IMR-90 (cell line): ENCODE results near the gene TMEM54. TPM values are rescaled to one million over a fixed set of nuclear protein-coding genes. Genes with fewer than 3 reads are reported as not detected.

ENCODE experiments used
- ATAC-seq: fragments of 200-7000 bp; cut with Tn5 transposase; 2 replicates; pipeline ENCODE4 v1.9.1; 2020; ENCODE audit warnings: low read depth, mild to moderate bottlenecking, moderate library complexity
- BruUV-seq: library from RNA; stranded (reverse); fragments of 400-500 nt; replicated peaks from 2 replicates; lab custom pipeline; 2021; lab: Mats Ljungman, UMichigan
- CTCF ChIA-PET: fragments of 300-600 bp; formaldehyde crosslinking; extraction: SDS; loops from one replicate; lab custom pipeline; 2021; ENCODE audit warnings: antibody characterized with exemption; lab: Yijun Ruan, JAX
- POLR2A ChIA-PET: fragments of 300-600 bp; sonication (Branson Sonifier 250); formaldehyde crosslinking; loops from one replicate; lab custom pipeline; 2022; ENCODE audit warnings: antibody characterized with exemption; ENCODE audit not compliant: unreplicated experiment; lab: Charles Lee
- DNase-seq: peaks from one replicate; pipeline ENCODE4 v3.0.0; 2013
- H2AFZ ChIP-seq: replicated peaks from 2 replicates; pipeline ENCODE3; 2013; ENCODE audit warnings: low read length, mild to moderate bottlenecking; ENCODE audit not compliant: poor library complexity
- H2AK5ac ChIP-seq: 2 replicates; pipeline ENCODE4 v1.6.1; 2013; ENCODE audit warnings: low read depth, low read length, inconsistent platforms
- H2AK9ac ChIP-seq: replicated peaks from 2 replicates; pipeline ENCODE3; 2013; ENCODE audit warnings: mild to moderate bottlenecking, low read depth, low read length, moderate library complexity; ENCODE audit not compliant: poor library complexity
- H2BK120ac ChIP-seq: 2 replicates; pipeline ENCODE4 v1.6.1; 2013; ENCODE audit warnings: low read depth, low read length, inconsistent platforms
- H2BK15ac ChIP-seq: 3 replicates; pipeline ENCODE4 v1.6.1; 2013; ENCODE audit warnings: low read depth, low read length, inconsistent platforms
- H2BK20ac ChIP-seq: 2 replicates; pipeline ENCODE4 v1.6.1; 2013; ENCODE audit warnings: low read depth, mild to moderate bottlenecking, inconsistent platforms, low read length, moderate library complexity
- H2BK5ac ChIP-seq: 2 replicates; pipeline ENCODE4 v1.6.1; 2013; ENCODE audit warnings: mild to moderate bottlenecking, low read depth, low read length, inconsistent platforms; ENCODE audit not compliant: poor library complexity, severe bottlenecking
- H3K14ac ChIP-seq: replicated peaks from 2 replicates; pipeline ENCODE4 v1.6.1; 2013; ENCODE audit warnings: low read depth, low read length, inconsistent platforms
- H3K18ac ChIP-seq: 2 replicates; pipeline ENCODE4 v1.6.1; 2013; ENCODE audit warnings: low read depth, low read length, control low read depth
- H3K23ac ChIP-seq: 2 replicates; pipeline ENCODE4 v1.6.1; 2013; ENCODE audit warnings: low read depth, low read length, inconsistent platforms
- H3K27ac ChIP-seq: 2 replicates; pipeline ENCODE4 v1.5.1; 2013; ENCODE audit warnings: mild to moderate bottlenecking, control low read depth, low read length; ENCODE audit not compliant: insufficient read depth
- H3K27me3 ChIP-seq: 2 replicates; pipeline ENCODE4 v1.6.1; 2013; ENCODE audit warnings: low read length; ENCODE audit not compliant: control insufficient read depth, insufficient read depth
- H3K36me3 ChIP-seq: 2 replicates; pipeline ENCODE4 v1.6.1; 2013; ENCODE audit warnings: low read length, mixed read lengths; ENCODE audit not compliant: control insufficient read depth, insufficient read depth
- H3K4ac ChIP-seq: 2 replicates; pipeline ENCODE4 v1.6.1; 2013; ENCODE audit warnings: low read depth, low read length, inconsistent platforms
- H3K4me1 ChIP-seq: 2 replicates; pipeline ENCODE4 v1.6.1; 2013; ENCODE audit warnings: low read length, mixed read lengths; ENCODE audit not compliant: control insufficient read depth, insufficient read depth
- H3K4me2 ChIP-seq: 2 replicates; pipeline ENCODE4 v1.6.1; 2013; ENCODE audit warnings: low read depth, mild to moderate bottlenecking, control low read depth, low read length, moderate library complexity
- H3K4me3 ChIP-seq: 2 replicates; pipeline ENCODE4 v1.5.1; 2013; ENCODE audit warnings: low read depth, mild to moderate bottlenecking, control low read depth, low read length, moderate library complexity; ENCODE audit not compliant: insufficient read depth
- H3K56ac ChIP-seq: 2 replicates; pipeline ENCODE4 v1.6.1; 2013; ENCODE audit warnings: low read length, inconsistent platforms; ENCODE audit not compliant: insufficient read depth; ENCODE audit errors: extremely low read depth
- H3K79me1 ChIP-seq, 2 experiments: 2 replicates each; pipeline ENCODE4 v1.6.1; 2013; ENCODE audit warnings: low read length in 2 of 2, inconsistent platforms in 1 of 2, low read depth in 1 of 2
- H3K9ac ChIP-seq: 2 replicates; pipeline ENCODE4 v1.6.1; 2013; ENCODE audit warnings: low read depth, low read length, control low read depth
- H3K9me1 ChIP-seq: 2 replicates; pipeline ENCODE4 v1.6.1; 2013; ENCODE audit warnings: low read length, inconsistent platforms; ENCODE audit not compliant: insufficient read depth
- H3K9me3 ChIP-seq: 2 replicates; pipeline ENCODE4 v1.6.1; 2013; ENCODE audit warnings: low read length; ENCODE audit not compliant: control insufficient read depth, insufficient read depth
- H4K20me1 ChIP-seq: 2 replicates; pipeline ENCODE4 v1.6.1; 2013; ENCODE audit warnings: low read length, inconsistent platforms; ENCODE audit not compliant: insufficient read depth
- H4K5ac ChIP-seq: 2 replicates; pipeline ENCODE4 v1.6.1; 2013; ENCODE audit warnings: mild to moderate bottlenecking, low read depth, low read length, control low read depth
- H4K8ac ChIP-seq, 2 experiments: 2 replicates each; pipeline ENCODE4 v1.6.1; 2013; ENCODE audit warnings: low read depth in 2 of 2, low read length in 2 of 2, control low read depth in 1 of 2, inconsistent platforms in 1 of 2
- H4K91ac ChIP-seq: 2 replicates; pipeline ENCODE4 v1.6.1; 2013; ENCODE audit warnings: low read depth, low read length, inconsistent platforms; ENCODE audit not compliant: insufficient read depth
- BHLHE40 ChIP-seq: fragments of 150-350 bp; IDR thresholded peaks from 2 replicates; pipeline ENCODE4 v1.6.1; 2016; ENCODE audit warnings: mild to moderate bottlenecking, low read depth, low read length
- CEBPB ChIP-seq: IDR thresholded peaks from 2 replicates; pipeline ENCODE4 v1.6.1; 2012; ENCODE audit warnings: low read depth, low read length, improper control_type of control experiment
- CHD1 ChIP-seq: IDR thresholded peaks from 2 replicates; pipeline ENCODE4 v1.6.1; 2012; ENCODE audit warnings: low read depth, low read length, improper control_type of control experiment
- CTCF ChIP-seq: conservative IDR thresholded peaks from 2 replicates; pipeline ENCODE4 v1.5.1; 2012; ENCODE audit warnings: mild to moderate bottlenecking, low read depth, low read length, improper control_type of control experiment
- ELK1 ChIP-seq: fragments of 150-350 bp; IDR thresholded peaks from 2 replicates; pipeline ENCODE4 v1.6.1; 2016; ENCODE audit warnings: low read depth, mild to moderate bottlenecking, low read length, moderate library complexity, borderline replicate concordance
- FOS ChIP-seq: fragments of 150-350 bp; IDR thresholded peaks from 2 replicates; pipeline ENCODE4 v1.6.1; 2016; ENCODE audit warnings: low read depth, low read length
- MAFK ChIP-seq: IDR thresholded peaks from 2 replicates; pipeline ENCODE4 v1.6.1; 2012; ENCODE audit warnings: low read depth, low read length, improper control_type of control experiment
- MAZ ChIP-seq: IDR thresholded peaks from 2 replicates; pipeline ENCODE4 v1.6.1; 2012; ENCODE audit warnings: low read depth, mild to moderate bottlenecking, low read length, improper control_type of control experiment, moderate library complexity, borderline replicate concordance
- MXI1 ChIP-seq: IDR thresholded peaks from 2 replicates; pipeline ENCODE4 v1.6.1; 2012; ENCODE audit warnings: low read depth, mild to moderate bottlenecking, low read length, moderate library complexity, borderline replicate concordance
- POLR2A ChIP-seq: IDR thresholded peaks from 2 replicates; pipeline ENCODE4 v1.6.1; 2012; ENCODE audit warnings: mild to moderate bottlenecking, low read depth, low read length
- RAD21 ChIP-seq: IDR thresholded peaks from 2 replicates; pipeline ENCODE4 v1.6.1; 2012; ENCODE audit warnings: low read length, improper control_type of control experiment
- RCOR1 ChIP-seq: IDR thresholded peaks from 2 replicates; pipeline ENCODE4 v1.6.1; 2012; ENCODE audit warnings: mild to moderate bottlenecking, low read length, improper control_type of control experiment; ENCODE audit not compliant: insufficient replicate concordance
- RFX5 ChIP-seq: IDR thresholded peaks from 2 replicates; pipeline ENCODE4 v1.8.0; 2012; ENCODE audit warnings: low read depth, mild to moderate bottlenecking, low read length, moderate library complexity
- SMC3 ChIP-seq: fragments of 150-350 bp; IDR thresholded peaks from 2 replicates; pipeline ENCODE4 v1.6.1; 2016; ENCODE audit warnings: low read depth, mild to moderate bottlenecking, antibody characterized with exemption, low read length, moderate library complexity
- USF2 ChIP-seq: fragments of 150-350 bp; IDR thresholded peaks from 2 replicates; pipeline ENCODE4 v1.6.1; 2017; ENCODE audit warnings: mild to moderate bottlenecking, antibody characterized with exemption, low read length, low read depth
- WGBS, 2 experiments: methylation state at CpG; one replicate each; pipeline versions ENCODE4 v1.1.5 to v1.1.7; 2013; ENCODE audit warnings: missing lambda C conversion rate in 2 of 2; ENCODE audit not compliant: insufficient read length in 1 of 2; ENCODE audit errors: extremely low coverage in 2 of 2; 5-methylcytosine and 5-hydroxymethylcytosine counted together
- dilution Hi-C: fragments of 300-500 bp; cut with HindIII; formaldehyde crosslinking; loops from one replicate; pipeline ENCODE4 v1.14.3; 2018; ENCODE audit warnings: low sequenced_read_pairs; ENCODE audit not compliant: unreplicated experiment
- in situ Hi-C: fragments of 300-500 bp; cut with MboI; formaldehyde crosslinking; loops from 3 replicates; pipeline ENCODE4 v1.14.3; 2019; ENCODE audit warnings: low sequenced_read_pairs, inconsistent platforms, mixed read lengths
- intact Hi-C: fragments of 100-400 bp; cut with micrococcal nuclease; formaldehyde crosslinking; loops from 2 replicates; pipeline ENCODE4 v1.10.0; 2022
- polyA plus RNA-seq, 3 experiments: library from polyadenylated mRNA; depleted of rRNA; stranded (reverse); fragments of >200 nt; gene quantifications; 2 replicates each; pipeline ENCODE4 v1.2.3, GENCODE V29; 2012; ENCODE audit warnings: low replicate concordance in 1 of 3
- total RNA-seq: library from RNA; depleted of rRNA; stranded (reverse); fragments of >200 nt; gene quantifications from 2 replicates; pipeline ENCODE4 v1.2.3, GENCODE V29; 2012

The TMEM54 gene
- total and polyA plus RNA-seq, 2 of the 4 experiments (the other 2 are of a cell fraction): 25.5 to 75.2 TPM

DNA sequence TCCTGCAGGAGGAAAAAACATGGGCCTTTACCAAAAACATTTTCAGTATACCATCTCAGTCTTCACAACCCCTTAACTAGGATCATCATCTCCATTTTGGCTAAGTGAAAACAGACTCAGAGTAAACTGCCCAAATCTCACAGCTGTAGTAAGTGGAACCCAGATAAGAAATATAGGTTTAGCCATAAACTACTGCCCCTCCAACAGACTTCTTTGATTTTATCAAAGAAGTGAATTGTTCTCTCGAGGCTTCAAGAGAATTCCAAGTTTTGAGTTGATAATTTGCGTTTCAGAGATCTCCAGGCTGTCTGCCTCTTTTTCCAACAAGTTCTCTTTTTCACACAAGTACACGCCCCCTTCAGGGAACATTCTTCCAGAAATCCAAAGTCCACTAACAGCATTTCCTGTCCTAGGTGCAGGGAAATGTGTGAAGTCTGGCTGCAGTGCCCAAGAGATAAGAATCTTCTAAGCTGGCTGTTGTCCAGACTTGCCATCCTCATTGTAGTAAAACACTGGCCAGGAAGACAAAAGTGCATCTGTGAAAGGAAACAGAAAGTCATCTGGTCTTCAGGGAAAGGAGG, 32.6 kb upstream of the TMEM54 start:
- H2BK15ac ChIP-seq: no peak overlapping the region
- H3K36me3 ChIP-seq: peaks cover 9% of the 10 kb centered on the region
- H2AK5ac ChIP-seq: no peak overlapping the region
- H2BK120ac ChIP-seq: no peak overlapping the region
- intact Hi-C loops: loop anchor here (1.0 kb wide), 3 partner anchors 73 to 152 kb away; no protein-coding TSS in a partner anchor
- ATAC-seq (peak; percentile 56), DNase-seq (peak; percentile 19)
- H3K4me3 ChIP-seq: no peak overlapping the region
- H3K9me1 ChIP-seq: no peaks in the 10 kb centered on the region; the same call in 1 of the 2 replicates
- no peak overlapping the region for H3K27ac ChIP-seq
- H3K9ac ChIP-seq: no peak overlapping the region
- in situ Hi-C loops: loop anchor here (5.0 to 10.0 kb wide), 2 partner anchors 73 to 121 kb away; no protein-coding TSS in a partner anchor
- H3K79me1 ChIP-seq: peaks cover 3% of the 10 kb centered on the region in 2 experiments; a peak in 1 of 4 replicates
- H3K23ac ChIP-seq: no peak overlapping the region
- no peak overlapping the region for H3K14ac ChIP-seq
- no peak overlapping the region for H3K4ac ChIP-seq
- no peak overlapping the region for H4K8ac ChIP-seq
- no peak overlapping the region for H2AK9ac ChIP-seq
- WGBS, 2 experiments: 83% methylated on average over 1 of the region's 3 CpGs; no CpG with 5 or more reads in 1 of the 2 experiments
- no peak overlapping the region for H2BK5ac ChIP-seq
- no peaks in the 10 kb centered on the region for H4K20me1 ChIP-seq
- H2BK20ac ChIP-seq: no peak overlapping the region
- no peaks in the 10 kb centered on the region for H3K9me3 ChIP-seq
- CTCF ChIA-PET: interaction anchor here (0.7 to 2.6 kb wide), 5 partner anchors 14 to 121 kb away, joined by 3 to 16 read pairs (median 6); no protein-coding TSS in a partner anchor
- H3K18ac ChIP-seq: no peak overlapping the region
- no TSS peak for BruUV-seq
- H3K56ac ChIP-seq: no peak overlapping the region
- no peak overlapping the region for H4K91ac ChIP-seq
- H3K4me2 ChIP-seq: no peak overlapping the region
- dilution Hi-C loops: no loop called here
- H2AFZ ChIP-seq: no peak overlapping the region
- no peak overlapping the region for H4K5ac ChIP-seq
- POLR2A ChIA-PET: no interaction called here
- H3K4me1 ChIP-seq: peaks cover 4% of the 10 kb centered on the region; the same call in 1 of the 2 replicates
- H3K27me3 ChIP-seq: no peaks in the 10 kb centered on the region
- no peak for TF ChIP-seq MAFK
- TF ChIP-seq CHD1: no peak
- TF ChIP-seq BHLHE40: no peak
- TF ChIP-seq USF2: no peak
- TF ChIP-seq CTCF: no peak
- TF ChIP-seq FOS: no peak
- no peak for TF ChIP-seq MAZ
- no peak for TF ChIP-seq RFX5
- TF ChIP-seq MXI1: no peak
- no peak for TF ChIP-seq RAD21
- no peak for TF ChIP-seq CEBPB
- no peak for TF ChIP-seq ELK1
- TF ChIP-seq POLR2A: no peak
- no peak for TF ChIP-seq RCOR1
- TF ChIP-seq SMC3: no peak
